ENCODE data around the gene RGS10. TPM values are rescaled to one million over a fixed set of nuclear protein-coding genes. Genes with fewer than 3 reads are reported as not detected.

Gene RGS10
- total RNA-seq, 1 experiment from 2014 or later, result 10.6 TPM

DNA sequence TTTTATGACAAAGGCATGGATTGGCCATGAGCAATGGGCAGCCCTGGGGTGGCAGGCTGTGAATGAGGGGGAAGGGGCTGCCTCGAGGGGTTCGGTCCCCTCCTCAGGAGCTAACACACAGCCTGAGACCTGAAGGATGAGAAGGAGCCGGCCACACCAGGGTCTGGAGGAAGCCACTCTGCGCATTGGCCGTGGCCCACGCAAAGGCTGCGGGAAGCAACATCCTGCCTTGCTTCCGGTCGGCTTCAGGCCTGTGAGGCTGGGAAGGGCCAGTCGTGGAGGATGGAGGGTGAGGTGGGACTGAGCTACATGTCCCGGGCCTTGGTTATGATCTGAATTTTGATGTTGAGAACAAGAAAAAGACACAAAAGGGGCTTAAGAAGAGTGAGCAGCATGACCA lies 49.4 kb downstream of the RGS10 start:
- H3K9ac ChIP-seq (ENCODE audit: extremely low read depth, insufficient read length, low read length), result no peak overlapping the region
- H2BK5ac ChIP-seq (ENCODE audit: insufficient read length, low read length), result no peak overlapping the region
- H2BK120ac ChIP-seq (ENCODE audit: low read depth, low read length, poor library complexity, severe bottlenecking), result no peak overlapping the region
- no peaks in the 10 kb centered on the region for H3K79me2 ChIP-seq (ENCODE audit: insufficient read depth, low read length)
- H3K27me3 ChIP-seq (ENCODE audit: insufficient read depth, low read length), result no peaks in the 10 kb centered on the region
- no peak for TF ChIP-seq CTCF (conservative IDR thresholded peaks at IDR 0.05)
- H2BK15ac ChIP-seq (ENCODE audit: low read depth, low read length), result no peak overlapping the region
- H2AK5ac ChIP-seq (ENCODE audit: insufficient read length, low read length), result no peak overlapping the region
- no CpG with 5 or more reads among the region's 11 CpGs for WGBS (ENCODE audit: extremely low coverage, insufficient read length, low lambda C conversion rate)
- no peak overlapping the region for H3K27ac ChIP-seq (ENCODE audit: insufficient read length, low read depth, low read length)
- H4K20me1 ChIP-seq (ENCODE audit: control insufficient read depth, insufficient read depth, insufficient read length), result no peaks in the 10 kb centered on the region
- peaks cover 33% of the 10 kb centered on the region for H3K27me3 Mint-ChIP-seq (ENCODE audit: low read depth)
- no peak overlapping the region for H4K91ac ChIP-seq (ENCODE audit: insufficient read length, low read depth, low read length)
- H3K56ac ChIP-seq (ENCODE audit: insufficient read length, low read depth, low read length), result no peak overlapping the region
- H4K5ac ChIP-seq (ENCODE audit: insufficient read length, low read depth, low read length), result no peak overlapping the region
- no peak overlapping the region for H2BK12ac ChIP-seq (ENCODE audit: insufficient read length, low read depth, low read length)
- H3T11ph ChIP-seq (ENCODE audit: low read length), result no peak overlapping the region
- no peak overlapping the region for H2AFZ ChIP-seq (ENCODE audit: low read length)
- H3K14ac ChIP-seq (ENCODE audit: insufficient read depth, low read length), result no peak overlapping the region
- no peaks in the 10 kb centered on the region for H3K9me3 ChIP-seq (ENCODE audit: control insufficient read depth, low read depth, low read length)
- H3K23me2 ChIP-seq (ENCODE audit: insufficient read length, low read depth, low read length, poor library complexity, severe bottlenecking), result peaks cover 3% of the 10 kb centered on the region
- H3K4me2 ChIP-seq (ENCODE audit: insufficient read depth, insufficient read length, low read length), result no peak overlapping the region
- H3K4me1 ChIP-seq (ENCODE audit: insufficient read depth, low read length), result no peaks in the 10 kb centered on the region
- no peaks in the 10 kb centered on the region for H3K36me3 Mint-ChIP-seq (ENCODE audit: insufficient read depth in 1 of 3, low read depth in 3 of 3)
- H3K4me1 Mint-ChIP-seq, result peaks cover 6 to 24% of the 10 kb centered on the region in 2 experiments
- H3K27ac Mint-ChIP-seq, result no peak overlapping the region
- no peak overlapping the region for H3K23ac ChIP-seq (ENCODE audit: insufficient read length, low read depth, low read length)
- H3K9me3 Mint-ChIP-seq, result no peaks in the 10 kb centered on the region; a peak in 2 of 5 replicates
- no peak overlapping the region for H4K8ac ChIP-seq (replicated peaks; ENCODE audit: insufficient read length, low read depth, low read length)
- H3K18ac ChIP-seq (ENCODE audit: insufficient read length, low read depth, low read length), result no peak overlapping the region
- H2BK20ac ChIP-seq (ENCODE audit: low read depth, low read length, poor library complexity, severe bottlenecking), result no peak overlapping the region
- DNase-seq, result no peak
- no peak overlapping the region for H3K4me3 Mint-ChIP-seq
- no peaks in the 10 kb centered on the region for H3K79me1 ChIP-seq (ENCODE audit: insufficient read depth, low read depth, low read length, poor library complexity, severe bottlenecking)
- no peak overlapping the region for H3K4ac ChIP-seq (ENCODE audit: low read depth, low read length)
